Glutamatergic neuron (in vitro differentiated cells): ENCODE data around the gene HEPACAM. TPM values are rescaled to one million over a fixed set of nuclear protein-coding genes. Genes with fewer than 3 reads are reported as not detected.

ENCODE experiments used
- DNase-seq: peaks from one replicate; pipeline ENCODE4 v3.0.0; 2022
- H3K27ac Mint-ChIP-seq: one replicate; pipeline ENCODE4 v1.8.0; 2020; ENCODE audit warnings: mild to moderate bottlenecking, mixed read lengths, inconsistent platforms; ENCODE audit not compliant: unreplicated experiment
- H3K27me3 Mint-ChIP-seq: one replicate; pipeline ENCODE4 v1.8.0; 2020; ENCODE audit warnings: mild to moderate bottlenecking, moderate library complexity, mixed read lengths, inconsistent platforms; ENCODE audit not compliant: unreplicated experiment
- H3K36me3 Mint-ChIP-seq: one replicate; pipeline ENCODE4 v1.8.0; 2020; ENCODE audit warnings: mild to moderate bottlenecking, mixed read lengths, inconsistent platforms; ENCODE audit not compliant: unreplicated experiment
- H3K4me1 Mint-ChIP-seq: one replicate; pipeline ENCODE4 v1.8.0; 2020; ENCODE audit warnings: mild to moderate bottlenecking, low read depth, mixed read lengths, inconsistent platforms; ENCODE audit not compliant: unreplicated experiment
- H3K4me3 Mint-ChIP-seq: one replicate; pipeline ENCODE4 v1.8.0; 2020; ENCODE audit warnings: mild to moderate bottlenecking, mixed read lengths, inconsistent platforms; ENCODE audit not compliant: unreplicated experiment
- H3K9me3 Mint-ChIP-seq: one replicate; pipeline ENCODE4 v1.8.0; 2020; ENCODE audit warnings: mild to moderate bottlenecking, moderate library complexity, mixed read lengths, inconsistent platforms; ENCODE audit not compliant: unreplicated experiment
- total RNA-seq: library from RNA; stranded (reverse); fragmentation: NEBNext Ultra II Directional; extraction: Animal tissue kit (Norgen Biotek cat#: 25700); gene quantifications from one replicate; pipeline ENCODE4 v1.2.1, GENCODE V29; 2021; ENCODE audit not compliant: unreplicated experiment
- TF ChIP-seq, protein P1 (sequence below): fragments of 200-600 bp; sonication (generic); IDR thresholded peaks from one replicate; pipeline ENCODE4 v1.5.0; 2021; ENCODE audit not compliant: partially characterized antibody, unreplicated experiment

Gene HEPACAM
- total RNA-seq, 1 donor from 2014 or later, result not detected

DNA sequence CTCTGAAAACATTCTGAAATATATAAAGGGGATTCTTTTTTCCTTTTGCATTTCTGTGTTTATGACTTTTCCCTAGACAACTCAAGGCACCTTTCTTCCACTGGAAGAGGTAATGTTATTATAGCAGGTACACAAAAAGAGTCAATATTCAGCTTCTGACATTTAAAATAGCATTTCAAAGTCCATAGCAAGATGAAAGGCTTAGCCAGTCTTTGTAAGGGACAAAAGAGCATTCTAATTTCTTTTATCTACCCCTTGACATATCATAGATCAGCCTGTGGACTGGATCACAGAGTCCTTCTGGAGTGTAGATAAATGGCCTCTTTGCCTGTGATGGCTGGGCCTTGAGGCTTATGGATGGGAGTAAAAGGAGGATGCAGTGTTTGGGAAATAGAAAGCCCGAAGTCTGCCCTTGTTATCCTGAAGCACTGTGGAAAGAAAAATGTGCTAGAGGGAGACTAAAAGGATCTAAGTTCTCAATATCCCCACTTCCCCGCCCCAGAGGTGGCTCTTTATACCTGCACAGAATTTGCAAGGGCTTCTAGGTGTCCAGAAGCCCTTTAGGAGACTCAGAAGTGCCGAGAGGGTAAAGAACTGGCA lies 1.6 kb upstream of the HEPACAM start:
- H3K27me3 Mint-ChIP-seq, result no peaks in the 10 kb centered on the region
- H3K36me3 Mint-ChIP-seq, result no peaks in the 10 kb centered on the region
- no peaks in the 10 kb centered on the region for H3K4me1 Mint-ChIP-seq
- no peak overlapping the region for H3K4me3 Mint-ChIP-seq
- no peak for DNase-seq
- TF ChIP-seq, protein P1, sequence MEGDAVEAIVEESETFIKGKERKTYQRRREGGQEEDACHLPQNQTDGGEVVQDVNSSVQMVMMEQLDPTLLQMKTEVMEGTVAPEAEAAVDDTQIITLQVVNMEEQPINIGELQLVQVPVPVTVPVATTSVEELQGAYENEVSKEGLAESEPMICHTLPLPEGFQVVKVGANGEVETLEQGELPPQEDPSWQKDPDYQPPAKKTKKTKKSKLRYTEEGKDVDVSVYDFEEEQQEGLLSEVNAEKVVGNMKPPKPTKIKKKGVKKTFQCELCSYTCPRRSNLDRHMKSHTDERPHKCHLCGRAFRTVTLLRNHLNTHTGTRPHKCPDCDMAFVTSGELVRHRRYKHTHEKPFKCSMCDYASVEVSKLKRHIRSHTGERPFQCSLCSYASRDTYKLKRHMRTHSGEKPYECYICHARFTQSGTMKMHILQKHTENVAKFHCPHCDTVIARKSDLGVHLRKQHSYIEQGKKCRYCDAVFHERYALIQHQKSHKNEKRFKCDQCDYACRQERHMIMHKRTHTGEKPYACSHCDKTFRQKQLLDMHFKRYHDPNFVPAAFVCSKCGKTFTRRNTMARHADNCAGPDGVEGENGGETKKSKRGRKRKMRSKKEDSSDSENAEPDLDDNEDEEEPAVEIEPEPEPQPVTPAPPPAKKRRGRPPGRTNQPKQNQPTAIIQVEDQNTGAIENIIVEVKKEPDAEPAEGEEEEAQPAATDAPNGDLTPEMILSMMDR, result no peak
- H3K27ac Mint-ChIP-seq, result no peak overlapping the region
- H3K9me3 Mint-ChIP-seq, result no peaks in the 10 kb centered on the region

DNA sequence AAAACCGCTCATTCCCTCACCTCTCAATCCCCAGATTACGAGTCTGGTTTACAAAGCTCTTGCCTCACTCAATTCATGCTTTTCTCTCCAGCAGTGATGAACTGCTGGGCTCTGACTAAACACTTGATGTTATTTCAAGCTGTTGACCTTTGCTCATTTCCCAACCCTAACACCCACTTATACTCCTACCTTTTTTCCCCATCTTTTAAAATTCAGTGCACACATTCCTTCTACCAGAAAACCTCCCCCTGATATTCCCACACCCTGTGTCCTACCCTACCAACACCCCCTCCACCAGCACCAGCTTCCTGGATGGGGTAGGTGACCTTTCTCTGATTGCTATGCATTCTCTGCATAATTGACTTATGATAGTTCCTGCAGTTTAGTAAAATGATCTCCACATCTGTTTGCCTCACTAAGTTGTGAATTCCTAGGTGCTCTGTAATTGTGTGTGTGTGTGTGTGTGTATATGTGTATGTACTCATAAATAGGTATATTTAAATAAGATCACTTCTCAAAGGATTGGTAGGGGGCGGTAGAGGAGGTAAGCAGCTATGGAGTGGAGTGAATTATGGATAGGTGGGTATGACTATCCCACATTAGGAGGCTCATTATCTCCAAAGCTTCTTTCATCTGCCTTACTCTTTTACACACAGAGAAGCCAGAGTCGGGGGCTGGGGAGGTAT lies 842 bp downstream of the HEPACAM start:
- TF ChIP-seq, protein P1, result no peak
- Mint-ChIP-seq H3K27ac (no peak overlapping the region), H3K27me3 (no peaks in the 10 kb centered on the region), H3K36me3 (no peaks in the 10 kb centered on the region), H3K9me3 (no peaks in the 10 kb centered on the region), H3K4me3 (no peak overlapping the region), H3K4me1 (no peaks in the 10 kb centered on the region)
- DNase-seq, result no peak

DNA sequence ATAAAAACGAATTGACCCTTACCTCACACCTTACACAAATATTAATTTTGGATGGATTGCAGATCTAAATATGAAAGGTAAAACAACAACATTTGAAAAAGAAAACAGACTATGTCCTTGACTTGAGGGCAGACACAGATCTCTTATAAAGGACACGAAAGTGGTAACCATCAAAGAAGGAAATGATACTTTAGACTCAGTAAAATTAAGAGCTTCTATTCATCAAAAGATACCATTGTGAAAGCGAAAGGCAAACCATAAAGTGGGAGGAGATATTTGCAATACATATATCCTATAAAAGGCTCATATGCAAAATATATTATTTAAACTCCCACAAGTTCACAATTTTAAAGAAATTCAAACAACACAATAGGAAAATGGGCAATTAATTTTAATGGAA lies 5.0 kb downstream of the HEPACAM start:
- Mint-ChIP-seq H3K9me3 (no peaks in the 10 kb centered on the region), H3K4me1 (no peaks in the 10 kb centered on the region), H3K4me3 (no peak overlapping the region), H3K27me3 (no peaks in the 10 kb centered on the region), H3K27ac (no peak overlapping the region), H3K36me3 (no peaks in the 10 kb centered on the region)
- TF ChIP-seq, protein P1, result no peak
- no peak for DNase-seq

DNA sequence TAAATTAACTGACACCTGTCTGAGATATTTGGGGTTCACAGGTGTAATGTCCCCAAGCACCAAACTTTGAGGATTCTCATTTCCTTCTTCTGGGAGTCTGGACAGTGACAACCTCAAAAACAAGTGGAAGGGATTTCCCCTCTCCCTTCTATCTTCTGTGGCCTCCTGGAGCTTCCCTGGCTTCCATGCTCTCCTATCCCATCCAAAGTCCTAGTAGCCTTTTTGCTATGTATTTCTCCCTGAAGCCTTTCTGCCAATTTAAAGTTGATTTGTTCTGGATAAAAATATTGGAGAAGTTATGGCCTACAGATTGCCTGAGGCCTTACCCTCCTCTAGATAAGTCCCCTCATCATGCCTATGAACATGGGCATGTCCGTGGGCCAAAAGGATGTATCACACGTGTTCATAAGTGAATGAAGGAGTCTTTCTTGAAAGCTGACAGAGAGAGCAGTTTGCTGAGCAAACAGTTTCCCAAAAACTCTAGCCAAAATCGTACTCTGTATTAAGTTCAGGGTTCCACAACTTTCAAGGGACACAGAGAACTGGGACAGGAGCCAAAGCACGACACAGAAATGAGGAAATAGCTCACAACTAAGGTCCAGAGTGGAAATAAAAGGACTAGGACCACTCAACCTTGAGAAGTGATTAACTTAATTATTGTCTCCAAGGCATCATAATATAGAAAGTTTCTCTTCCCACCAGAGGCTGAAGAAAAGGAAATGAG lies 6.7 kb downstream of the HEPACAM start:
- no peak for DNase-seq
- Mint-ChIP-seq H3K27ac (no peak overlapping the region), H3K4me3 (no peak overlapping the region), H3K27me3 (no peaks in the 10 kb centered on the region), H3K36me3 (no peaks in the 10 kb centered on the region), H3K4me1 (no peaks in the 10 kb centered on the region), H3K9me3 (peaks cover 2% of the 10 kb centered on the region)
- TF ChIP-seq, protein P1, result no peak

DNA sequence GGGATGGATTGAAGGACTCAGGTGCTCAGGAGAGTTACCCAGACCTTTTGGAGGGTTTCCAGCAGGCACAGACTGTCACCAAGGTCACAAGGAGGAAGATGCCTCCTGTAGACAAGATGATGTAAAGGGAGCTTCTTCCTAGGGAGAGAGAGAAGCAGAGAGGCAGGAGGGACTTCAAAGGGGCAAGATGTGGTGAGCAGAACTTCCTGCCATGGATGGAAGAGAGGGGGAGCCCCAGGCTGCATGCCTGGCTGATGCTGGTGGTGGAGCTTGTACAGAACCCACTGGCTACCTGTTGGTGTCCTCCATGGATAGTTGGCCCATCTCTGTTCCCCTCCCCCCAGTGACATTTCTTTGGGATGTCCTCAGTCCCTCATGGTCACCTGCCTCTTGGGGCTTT lies 12.6 kb downstream of the HEPACAM start:
- peaks cover 3% of the 10 kb centered on the region for H3K4me1 Mint-ChIP-seq
- peaks cover 17% of the 10 kb centered on the region for H3K27me3 Mint-ChIP-seq
- H3K4me3 Mint-ChIP-seq, result no peak overlapping the region
- no peak for DNase-seq
- H3K36me3 Mint-ChIP-seq, result peaks cover 11% of the 10 kb centered on the region
- H3K9me3 Mint-ChIP-seq, result peaks cover 7% of the 10 kb centered on the region
- TF ChIP-seq, protein P1, result no peak
- no peak overlapping the region for H3K27ac Mint-ChIP-seq
